ENCODE data around the gene VGLL1. TPM values are rescaled to one million over a fixed set of nuclear protein-coding genes. Genes with fewer than 3 reads are reported as not detected.

The VGLL1 gene
- total and polyA plus RNA-seq, 2 experiments from 2014 or later: not detected

- no peak for DNase-seq (ENCODE audit: low spot score)
- Histone ChIP-seq H2AFZ (no peak overlapping the region), H3F3A (replicated peaks; ENCODE audit: low read depth) (no peaks in the 10 kb centered on the region), H3K4me1 (ENCODE audit: insufficient read depth) (no peaks in the 10 kb centered on the region), H3K9me2 (ENCODE audit: insufficient read depth) (no peaks in the 10 kb centered on the region), H3K27me3 (ENCODE audit: insufficient read depth) (no peaks in the 10 kb centered on the region), H3K36me3 (ENCODE audit: insufficient read depth) (no peaks in the 10 kb centered on the region), H3K4me2 (no peak overlapping the region), H3K4me3 (no peak overlapping the region), H3K27ac (ENCODE audit: low read depth) (no peak overlapping the region), H3K79me2 (replicated peaks; ENCODE audit: insufficient read depth) (no peaks in the 10 kb centered on the region), H4K20me1 (replicated peaks; ENCODE audit: insufficient read depth) (no peaks in the 10 kb centered on the region)
- no peak overlapping the region for H3K27ac Mint-ChIP-seq
- no peaks in the 10 kb centered on the region for H3K27me3 Mint-ChIP-seq (ENCODE audit: insufficient read depth, low read depth, poor library complexity)
- no peaks in the 10 kb centered on the region for H3K36me3 Mint-ChIP-seq (ENCODE audit: low read depth)
- no peak overlapping the region for H3K4me3 Mint-ChIP-seq
- TF ChIP-seq EZH2 (IDR thresholded peaks at IDR 0.05; ENCODE audit: low read depth, unreplicated experiment): no peak
- no peak for ATAC-seq
- H3K4me1 Mint-ChIP-seq: peaks cover 8% of the 10 kb centered on the region; the same call in 2 of the 3 replicates
- H3K9me3 Mint-ChIP-seq: no peaks in the 10 kb centered on the region
Observed at GRCh38 chrX:136525738-136526606, 6.0 kb upstream of the VGLL1 start.

DNA sequence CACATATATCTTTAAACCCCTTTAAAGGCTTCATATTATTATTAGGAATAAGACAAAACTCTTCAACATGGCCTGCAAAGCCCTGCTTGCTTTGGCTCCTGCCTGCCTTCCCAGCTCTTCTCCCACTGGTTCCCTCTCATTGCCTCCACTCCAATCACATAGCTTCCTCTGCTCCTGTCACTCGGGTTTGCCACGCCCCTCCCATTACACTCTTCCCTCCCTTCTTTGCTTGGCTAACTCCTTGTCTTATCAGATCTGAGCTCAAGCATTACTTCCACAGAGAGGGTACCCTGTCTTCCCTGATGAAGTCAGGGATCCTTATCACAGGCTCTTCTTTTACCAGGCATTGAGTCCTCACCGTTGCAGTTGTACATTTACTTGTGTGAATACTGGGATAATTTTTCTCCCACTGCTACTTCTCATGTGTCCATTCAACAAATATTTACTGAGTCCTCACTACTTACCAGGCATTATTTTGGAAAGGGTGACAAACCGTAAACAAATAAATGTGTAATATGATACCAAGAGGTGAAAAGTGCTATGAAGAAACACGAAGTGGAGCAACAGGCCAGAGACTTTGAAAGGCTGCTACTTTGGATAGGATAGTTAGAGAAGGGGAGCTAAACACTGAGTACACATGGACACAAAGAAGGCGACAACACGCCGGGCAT lies 3.2 kb upstream of the VGLL1 start:
- peak; percentile 78 for ATAC-seq
- no peaks in the 10 kb centered on the region for H3F3A ChIP-seq (replicated peaks; ENCODE audit: low read depth)
- no peak overlapping the region for H3K27ac ChIP-seq (ENCODE audit: low read depth)
- peak; percentile 40 for DNase-seq (ENCODE audit: low spot score)
- H3K4me3 Mint-ChIP-seq: no peak overlapping the region
- H3K27me3 Mint-ChIP-seq (ENCODE audit: insufficient read depth, low read depth, poor library complexity): peaks cover 2% of the 10 kb centered on the region
- no peak overlapping the region for H3K27ac Mint-ChIP-seq
- H3K36me3 Mint-ChIP-seq (ENCODE audit: low read depth): no peaks in the 10 kb centered on the region
- no peaks in the 10 kb centered on the region for H3K9me2 ChIP-seq (ENCODE audit: insufficient read depth)
- no peak overlapping the region for H3K4me2 ChIP-seq
- H3K36me3 ChIP-seq (ENCODE audit: insufficient read depth): no peaks in the 10 kb centered on the region
- H3K4me1 Mint-ChIP-seq: peaks cover 8% of the 10 kb centered on the region; the same call in 2 of the 3 replicates
- H3K79me2 ChIP-seq (replicated peaks; ENCODE audit: insufficient read depth): no peaks in the 10 kb centered on the region
- no peaks in the 10 kb centered on the region for H3K27me3 ChIP-seq (ENCODE audit: insufficient read depth)
- no peaks in the 10 kb centered on the region for H4K20me1 ChIP-seq (replicated peaks; ENCODE audit: insufficient read depth)
- no peak overlapping the region for H2AFZ ChIP-seq
- no peaks in the 10 kb centered on the region for H3K9me3 Mint-ChIP-seq
- H3K4me3 ChIP-seq: no peak overlapping the region
- no peaks in the 10 kb centered on the region for H3K4me1 ChIP-seq (ENCODE audit: insufficient read depth)
- TF ChIP-seq ZNF462 (CRISPR knock-in tag; IDR thresholded peaks at IDR 0.05) (no peak), CREB1 (CRISPR knock-in tag; IDR thresholded peaks at IDR 0.05; ENCODE audit: low read depth) (no peak), ZNF114 (CRISPR knock-in tag; IDR thresholded peaks at IDR 0.05) (no peak), ZNF331 (CRISPR knock-in tag; IDR thresholded peaks at IDR 0.05; ENCODE audit: low read depth) (no peak), EZH2 (IDR thresholded peaks at IDR 0.05; ENCODE audit: low read depth, unreplicated experiment) (no peak), CTCF (conservative IDR thresholded peaks at IDR 0.05; ENCODE audit: low read depth in 2 of 2) (no peak), JUNB (IDR thresholded peaks at IDR 0.05; ENCODE audit: unreplicated experiment) (no peak)
